Raji (cell line): ENCODE measurements around the gene MAP3K4.

ENCODE experiments used
- POLR2A ChIP-seq: IDR thresholded peaks from 2 replicates; pipeline ENCODE4 v1.6.1; 2011; ENCODE audit warnings: low read depth, low read length, control low read depth; ENCODE audit not compliant: insufficient read depth

MAP3K4 gene

GRCh38 chr6:161074496-161075121, 83.0 kb downstream of the MAP3K4 start:
- TF ChIP-seq POLR2A = no peak

GRCh38 chr6:161076181-161076677, 84.7 kb downstream of the MAP3K4 start:
- no peak for TF ChIP-seq POLR2A

GRCh38 chr6:161079566-161080262, 88.1 kb downstream of the MAP3K4 start:
- no peak for TF ChIP-seq POLR2A

GRCh38 chr6:161080263-161080970, 88.8 kb downstream of the MAP3K4 start:
- no peak for TF ChIP-seq POLR2A

- no peak for TF ChIP-seq POLR2A
Measured at GRCh38 chr6:161082215-161082614, 90.6 kb downstream of the MAP3K4 start.

- no peak for TF ChIP-seq POLR2A
Measured at GRCh38 chr6:161085246-161085645, 93.7 kb downstream of the MAP3K4 start.

GRCh38 chr6:161088676-161089328, 97.2 kb downstream of the MAP3K4 start:
- TF ChIP-seq POLR2A = no peak

GRCh38 chr6:161091151-161091550, 99.6 kb downstream of the MAP3K4 start:
- no peak for TF ChIP-seq POLR2A

- no peak for TF ChIP-seq POLR2A
Measured at GRCh38 chr6:161091972-161092701, 100.6 kb downstream of the MAP3K4 start.

GRCh38 chr6:161094955-161095354, 103.4 kb downstream of the MAP3K4 start:
- no peak for TF ChIP-seq POLR2A

- no peak for TF ChIP-seq POLR2A
Measured at GRCh38 chr6:161095916-161096315, 104.3 kb downstream of the MAP3K4 start.

- no peak for TF ChIP-seq POLR2A
Measured at GRCh38 chr6:161100072-161100471, 108.5 kb downstream of the MAP3K4 start.

- TF ChIP-seq POLR2A = no peak
Measured at GRCh38 chr6:161101517-161101916, 109.9 kb downstream of the MAP3K4 start.

GRCh38 chr6:161103475-161103874, 111.9 kb downstream of the MAP3K4 start:
- no peak for TF ChIP-seq POLR2A

GRCh38 chr6:161104966-161105365, 113.4 kb downstream of the MAP3K4 start:
- no peak for TF ChIP-seq POLR2A
